Ishikawa (cell line): ENCODE measurements around the gene C5.

ENCODE experiments used
- CEBPB ChIP-seq: IDR thresholded peaks from 2 replicates; pipeline ENCODE4 v1.6.1; 2012
- CREB1 ChIP-seq: IDR thresholded peaks from 2 replicates; pipeline ENCODE4 v1.6.1; 2012; ENCODE audit warnings: low read depth
- EGR1 ChIP-seq: IDR thresholded peaks from 2 replicates; pipeline ENCODE4 v1.6.1; 2012
- EP300 ChIP-seq: IDR thresholded peaks from 2 replicates; pipeline ENCODE4 v1.6.1; 2012; ENCODE audit warnings: borderline replicate concordance
- FOXM1 ChIP-seq: IDR thresholded peaks from 2 replicates; pipeline ENCODE4 v1.6.1; 2012; ENCODE audit warnings: low read depth, borderline replicate concordance
- NFIC ChIP-seq: IDR thresholded peaks from 2 replicates; pipeline ENCODE4 v1.6.1; 2012
- RAD21 ChIP-seq: IDR thresholded peaks from 2 replicates; pipeline ENCODE4 v1.6.1; 2012; ENCODE audit warnings: low read depth
- TAF1 ChIP-seq: IDR thresholded peaks from 2 replicates; pipeline ENCODE4 v1.6.1; 2012; ENCODE audit warnings: low read depth, mild to moderate bottlenecking
- TCF12 ChIP-seq: IDR thresholded peaks from 2 replicates; pipeline ENCODE4 v1.6.1; 2012; ENCODE audit warnings: low read depth
- TEAD4 ChIP-seq: IDR thresholded peaks from 2 replicates; pipeline ENCODE4 v1.6.1; 2012
- YY1 ChIP-seq: IDR thresholded peaks from 2 replicates; pipeline ENCODE4 v1.6.1; 2012; ENCODE audit warnings: low read depth
- ZBTB7A ChIP-seq: IDR thresholded peaks from 2 replicates; pipeline ENCODE4 v1.6.1; 2012; ENCODE audit warnings: low read depth
- TF ChIP-seq, protein P1 (sequence below): IDR thresholded peaks from 2 replicates; pipeline ENCODE4 v1.6.1; 2012
- TF ChIP-seq, protein P2 (sequence below): IDR thresholded peaks from 2 replicates; pipeline ENCODE4 v1.6.1; 2012; ENCODE audit warnings: low read depth, mild to moderate bottlenecking
- TF ChIP-seq, protein P3 (sequence below): IDR thresholded peaks from 2 replicates; pipeline ENCODE4 v1.6.1; 2012

C5 gene

DNA sequence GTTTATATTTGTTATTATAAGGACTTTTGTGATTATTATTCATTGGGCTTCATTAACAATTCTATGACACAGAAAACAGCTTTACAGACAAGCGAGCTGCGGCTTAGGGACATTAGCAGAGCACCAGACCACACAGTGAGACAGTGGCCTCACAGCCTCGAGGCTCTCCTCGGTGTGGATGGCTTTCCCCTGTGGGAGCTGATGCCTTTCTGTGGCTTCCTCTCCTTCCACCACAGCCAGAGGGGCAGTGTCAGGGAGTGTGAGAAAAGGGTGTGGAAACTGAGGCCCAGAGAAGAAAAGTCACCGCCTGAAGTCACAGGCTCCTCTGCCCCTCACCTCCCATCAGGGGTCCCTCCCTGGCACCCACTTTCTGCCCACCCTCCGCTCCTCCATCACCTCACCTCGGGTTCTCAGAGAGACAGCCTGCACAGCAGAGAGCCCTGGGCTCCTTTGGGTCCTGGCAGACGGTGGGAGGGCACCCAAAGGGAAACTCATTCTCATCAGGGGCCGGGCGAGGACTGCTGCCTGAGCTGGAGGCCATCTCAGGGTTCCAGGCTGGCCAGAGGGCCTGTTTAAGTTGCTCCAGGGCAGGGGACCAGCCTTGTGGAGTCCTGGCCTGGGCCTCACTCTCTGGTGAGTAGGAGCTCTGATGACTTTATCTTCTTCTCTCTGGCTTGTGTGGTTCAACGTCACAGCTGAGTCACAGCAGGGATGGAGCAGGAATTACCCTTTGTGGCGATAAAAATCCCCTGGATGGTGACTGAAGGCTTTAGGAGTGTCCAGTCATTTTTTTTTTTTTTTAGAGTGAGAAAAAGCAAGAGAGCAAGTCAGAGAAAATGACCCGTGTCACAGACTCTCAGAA lies 124.3 kb downstream of the C5 start:
- TF ChIP-seq, protein P1, sequence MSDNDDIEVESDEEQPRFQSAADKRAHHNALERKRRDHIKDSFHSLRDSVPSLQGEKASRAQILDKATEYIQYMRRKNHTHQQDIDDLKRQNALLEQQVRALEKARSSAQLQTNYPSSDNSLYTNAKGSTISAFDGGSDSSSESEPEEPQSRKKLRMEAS, result no peak
- TF ChIP-seq NFIC (no peak), EGR1 (no peak), RAD21 (no peak), FOXM1 (no peak), CEBPB (no peak), TEAD4 (no peak), TCF12 (no peak), ZBTB7A (no peak), EP300 (no peak), TAF1 (no peak), CREB1 (no peak)
- TF ChIP-seq, protein P2, sequence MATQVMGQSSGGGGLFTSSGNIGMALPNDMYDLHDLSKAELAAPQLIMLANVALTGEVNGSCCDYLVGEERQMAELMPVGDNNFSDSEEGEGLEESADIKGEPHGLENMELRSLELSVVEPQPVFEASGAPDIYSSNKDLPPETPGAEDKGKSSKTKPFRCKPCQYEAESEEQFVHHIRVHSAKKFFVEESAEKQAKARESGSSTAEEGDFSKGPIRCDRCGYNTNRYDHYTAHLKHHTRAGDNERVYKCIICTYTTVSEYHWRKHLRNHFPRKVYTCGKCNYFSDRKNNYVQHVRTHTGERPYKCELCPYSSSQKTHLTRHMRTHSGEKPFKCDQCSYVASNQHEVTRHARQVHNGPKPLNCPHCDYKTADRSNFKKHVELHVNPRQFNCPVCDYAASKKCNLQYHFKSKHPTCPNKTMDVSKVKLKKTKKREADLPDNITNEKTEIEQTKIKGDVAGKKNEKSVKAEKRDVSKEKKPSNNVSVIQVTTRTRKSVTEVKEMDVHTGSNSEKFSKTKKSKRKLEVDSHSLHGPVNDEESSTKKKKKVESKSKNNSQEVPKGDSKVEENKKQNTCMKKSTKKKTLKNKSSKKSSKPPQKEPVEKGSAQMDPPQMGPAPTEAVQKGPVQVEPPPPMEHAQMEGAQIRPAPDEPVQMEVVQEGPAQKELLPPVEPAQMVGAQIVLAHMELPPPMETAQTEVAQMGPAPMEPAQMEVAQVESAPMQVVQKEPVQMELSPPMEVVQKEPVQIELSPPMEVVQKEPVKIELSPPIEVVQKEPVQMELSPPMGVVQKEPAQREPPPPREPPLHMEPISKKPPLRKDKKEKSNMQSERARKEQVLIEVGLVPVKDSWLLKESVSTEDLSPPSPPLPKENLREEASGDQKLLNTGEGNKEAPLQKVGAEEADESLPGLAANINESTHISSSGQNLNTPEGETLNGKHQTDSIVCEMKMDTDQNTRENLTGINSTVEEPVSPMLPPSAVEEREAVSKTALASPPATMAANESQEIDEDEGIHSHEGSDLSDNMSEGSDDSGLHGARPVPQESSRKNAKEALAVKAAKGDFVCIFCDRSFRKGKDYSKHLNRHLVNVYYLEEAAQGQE, result no peak
- TF ChIP-seq, protein P3, sequence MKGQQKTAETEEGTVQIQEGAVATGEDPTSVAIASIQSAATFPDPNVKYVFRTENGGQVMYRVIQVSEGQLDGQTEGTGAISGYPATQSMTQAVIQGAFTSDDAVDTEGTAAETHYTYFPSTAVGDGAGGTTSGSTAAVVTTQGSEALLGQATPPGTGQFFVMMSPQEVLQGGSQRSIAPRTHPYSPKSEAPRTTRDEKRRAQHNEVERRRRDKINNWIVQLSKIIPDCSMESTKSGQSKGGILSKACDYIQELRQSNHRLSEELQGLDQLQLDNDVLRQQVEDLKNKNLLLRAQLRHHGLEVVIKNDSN, result no peak

DNA sequence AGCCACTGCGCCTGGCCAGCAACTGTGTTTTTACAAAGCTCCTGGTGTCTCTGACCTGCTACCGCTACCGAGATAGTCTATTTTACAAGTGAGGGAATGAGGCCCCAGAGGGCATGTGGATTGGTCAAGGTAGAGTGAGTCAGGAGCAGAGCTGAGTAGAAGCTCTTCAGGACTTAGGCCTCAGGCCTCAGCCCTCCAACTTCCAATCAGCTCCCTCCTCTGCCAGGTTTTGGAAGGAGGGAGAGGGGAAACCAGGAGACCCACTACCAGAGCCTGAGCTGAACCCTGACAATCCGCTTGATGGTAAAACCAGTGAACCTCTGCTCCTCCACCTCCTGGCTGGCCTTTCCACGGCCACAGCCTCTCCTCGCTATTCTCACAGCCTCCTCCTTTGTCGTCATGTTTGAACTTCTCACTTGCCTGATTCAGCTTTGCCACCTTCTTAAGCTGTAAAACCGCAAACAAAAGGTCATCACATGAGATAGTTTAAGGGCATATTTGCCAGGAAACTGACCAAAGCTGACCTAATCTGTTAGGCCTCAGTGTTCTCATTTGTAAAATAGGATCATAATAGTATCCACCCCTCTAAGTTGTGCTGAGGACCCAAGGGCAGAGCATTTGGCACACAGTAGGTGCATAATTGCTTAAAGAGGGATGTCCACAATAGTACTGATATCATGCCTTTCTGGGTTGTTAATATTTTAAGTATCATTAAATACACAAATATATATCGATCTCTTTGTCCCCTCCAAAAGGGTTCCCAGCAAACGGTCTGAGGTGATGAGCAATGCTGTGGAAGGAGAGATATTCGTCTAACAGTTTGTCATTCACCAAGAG lies 125.2 kb downstream of the C5 start:
- TF ChIP-seq YY1 (no peak), EP300 (no peak), TCF12 (no peak), CEBPB (no peak), TEAD4 (no peak), TAF1 (no peak), FOXM1 (no peak), CREB1 (no peak), ZBTB7A (no peak)
- TF ChIP-seq, protein P2, result no peak
- TF ChIP-seq, protein P1, result no peak
- TF ChIP-seq, protein P3, result no peak

DNA sequence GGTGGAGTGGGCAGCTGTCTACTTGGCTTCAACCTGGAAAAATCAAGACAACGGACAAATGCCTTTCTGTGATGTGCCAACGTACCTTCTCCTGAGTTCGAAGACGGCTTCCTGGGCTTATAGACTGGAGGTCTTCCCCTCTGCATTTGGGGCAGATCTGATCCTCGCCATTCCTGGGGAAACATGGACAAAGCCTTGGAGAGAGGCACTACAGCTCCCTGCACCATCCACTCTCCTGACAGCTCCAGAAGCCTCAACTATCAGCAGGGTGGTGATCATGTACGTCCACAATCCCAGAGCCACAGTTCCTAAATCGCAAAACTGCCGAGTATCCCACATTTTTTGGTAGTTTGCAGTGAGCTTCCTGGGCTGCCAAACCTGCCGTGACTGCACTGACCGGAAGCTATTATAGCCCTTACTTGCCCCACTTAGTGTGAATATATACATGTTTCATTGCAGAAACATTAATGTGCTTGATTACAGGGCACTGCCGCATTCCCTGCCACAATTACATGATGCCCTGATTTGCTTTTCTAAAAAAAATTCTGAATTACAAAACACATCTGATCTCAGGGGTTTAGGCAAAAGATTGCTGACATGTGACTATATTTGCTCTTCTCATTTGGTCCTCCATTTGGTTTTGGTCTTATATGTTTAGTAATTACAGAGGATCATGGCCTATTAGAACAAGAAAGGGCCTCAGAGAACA lies 126.3 kb downstream of the C5 start:
- TF ChIP-seq CEBPB (no peak), EGR1 (no peak), YY1 (no peak), TCF12 (no peak), FOXM1 (no peak), ZBTB7A (no peak), CREB1 (no peak), TAF1 (no peak), NFIC (no peak), RAD21 (no peak), EP300 (no peak), TEAD4 (no peak)
- TF ChIP-seq, protein P3, result no peak
- TF ChIP-seq, protein P2, result no peak
- TF ChIP-seq, protein P1, result no peak
